Nephron progenitor cell (in vitro differentiated cells): Measurements from ENCODE around the gene ATRNL1.
A peak's percentile ranks its signal among the peaks of the same experiment; 100 is the strongest.

Source experiments
- DNase-seq: peaks from one replicate; pipeline ENCODE4 v3.0.0; 2021
- H3K27ac Mint-ChIP-seq: 2 replicates; pipeline ENCODE4 v1.8.0; 2021; ENCODE audit warnings: mild to moderate bottlenecking, moderate library complexity, mixed read lengths
- H3K27me3 Mint-ChIP-seq: 2 replicates; pipeline ENCODE4 v1.8.0; 2021; ENCODE audit warnings: mild to moderate bottlenecking, low read depth, mixed read lengths; ENCODE audit not compliant: poor library complexity
- H3K36me3 Mint-ChIP-seq: 2 replicates; pipeline ENCODE4 v1.8.0; 2021; ENCODE audit warnings: low read depth, mixed read lengths
- H3K4me1 Mint-ChIP-seq: 2 replicates; pipeline ENCODE4 v1.8.0; 2021; ENCODE audit warnings: mixed read lengths
- H3K4me3 Mint-ChIP-seq: 2 replicates; pipeline ENCODE4 v1.8.0; 2021; ENCODE audit warnings: mild to moderate bottlenecking, moderate library complexity, mixed read lengths
- H3K9me3 Mint-ChIP-seq: 2 replicates; pipeline ENCODE4 v1.8.0; 2021; ENCODE audit warnings: mild to moderate bottlenecking, moderate library complexity, mixed read lengths
- TF ChIP-seq, protein P1 (sequence below): fragments of 200-600 bp; sonication (generic); IDR thresholded peaks from 2 replicates; pipeline ENCODE4 v1.5.0; 2021; ENCODE audit warnings: antibody characterized with exemption

Gene ATRNL1

DNA sequence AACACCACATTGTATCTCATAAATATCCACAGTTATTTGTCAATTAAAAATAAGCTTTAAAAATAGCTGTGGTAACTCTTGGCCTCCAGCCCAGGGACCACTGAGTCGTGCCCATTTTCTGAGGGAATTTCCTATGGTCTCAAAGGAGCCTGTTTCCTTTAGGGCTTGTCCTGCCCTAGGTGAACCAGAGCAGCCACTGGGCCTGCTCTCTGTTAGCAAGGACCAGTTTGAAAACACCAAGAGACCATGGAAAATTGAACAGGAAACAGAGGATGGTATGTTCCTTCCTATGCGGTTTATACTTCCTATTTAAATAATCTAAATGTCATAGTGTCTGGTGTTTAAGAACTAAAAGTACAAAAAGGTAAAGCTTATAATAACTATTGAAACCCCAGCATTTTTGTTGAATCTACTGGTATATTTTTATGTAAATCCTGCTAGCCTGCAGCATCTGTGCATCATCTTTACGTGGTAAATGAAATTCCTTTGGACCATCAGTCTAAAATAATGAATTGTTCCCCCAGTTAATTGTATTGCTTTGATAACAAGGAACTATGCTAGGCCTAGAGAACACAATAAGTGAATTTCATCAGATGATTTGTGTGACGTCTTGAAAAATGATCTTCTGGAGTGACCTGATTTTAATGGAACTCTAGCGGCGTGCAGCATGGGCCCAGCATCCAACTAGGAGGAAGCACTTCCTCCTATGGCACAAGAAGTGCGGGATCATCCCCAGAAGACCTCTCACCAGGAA lies 846.1 kb downstream of the ATRNL1 start:
- H3K36me3 Mint-ChIP-seq = peaks cover 4% of the 10 kb centered on the region
- peaks cover 5% of the 10 kb centered on the region for H3K9me3 Mint-ChIP-seq
- no peak for DNase-seq
- no peak overlapping the region for H3K4me3 Mint-ChIP-seq
- no peak overlapping the region for H3K27ac Mint-ChIP-seq
- TF ChIP-seq, protein P1, sequence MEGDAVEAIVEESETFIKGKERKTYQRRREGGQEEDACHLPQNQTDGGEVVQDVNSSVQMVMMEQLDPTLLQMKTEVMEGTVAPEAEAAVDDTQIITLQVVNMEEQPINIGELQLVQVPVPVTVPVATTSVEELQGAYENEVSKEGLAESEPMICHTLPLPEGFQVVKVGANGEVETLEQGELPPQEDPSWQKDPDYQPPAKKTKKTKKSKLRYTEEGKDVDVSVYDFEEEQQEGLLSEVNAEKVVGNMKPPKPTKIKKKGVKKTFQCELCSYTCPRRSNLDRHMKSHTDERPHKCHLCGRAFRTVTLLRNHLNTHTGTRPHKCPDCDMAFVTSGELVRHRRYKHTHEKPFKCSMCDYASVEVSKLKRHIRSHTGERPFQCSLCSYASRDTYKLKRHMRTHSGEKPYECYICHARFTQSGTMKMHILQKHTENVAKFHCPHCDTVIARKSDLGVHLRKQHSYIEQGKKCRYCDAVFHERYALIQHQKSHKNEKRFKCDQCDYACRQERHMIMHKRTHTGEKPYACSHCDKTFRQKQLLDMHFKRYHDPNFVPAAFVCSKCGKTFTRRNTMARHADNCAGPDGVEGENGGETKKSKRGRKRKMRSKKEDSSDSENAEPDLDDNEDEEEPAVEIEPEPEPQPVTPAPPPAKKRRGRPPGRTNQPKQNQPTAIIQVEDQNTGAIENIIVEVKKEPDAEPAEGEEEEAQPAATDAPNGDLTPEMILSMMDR = no peak
- H3K27me3 Mint-ChIP-seq = no peaks in the 10 kb centered on the region
- peaks cover 18% of the 10 kb centered on the region for H3K4me1 Mint-ChIP-seq

DNA sequence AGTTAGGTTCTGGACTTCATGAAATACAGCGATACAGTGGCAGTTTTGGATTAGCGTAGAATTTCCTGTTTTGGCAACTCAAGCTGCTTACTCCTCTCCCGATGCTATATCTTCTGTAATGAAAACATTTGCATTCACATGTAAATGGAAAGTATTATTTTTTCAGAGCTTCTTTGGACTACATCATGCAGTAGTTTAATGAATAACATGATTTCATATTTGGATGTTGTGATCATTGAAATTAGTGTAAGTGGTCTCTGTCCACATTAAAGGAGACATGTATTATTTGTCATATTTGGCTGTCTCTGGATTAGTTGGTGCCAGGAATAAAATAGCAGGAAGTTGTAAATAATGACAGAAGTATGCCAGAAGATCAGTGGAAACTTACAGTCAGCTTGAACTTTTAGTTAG lies 848.2 kb downstream of the ATRNL1 start:
- no peaks in the 10 kb centered on the region for H3K27me3 Mint-ChIP-seq
- H3K9me3 Mint-ChIP-seq = peaks cover 5% of the 10 kb centered on the region
- TF ChIP-seq, protein P1 = no peak
- H3K27ac Mint-ChIP-seq = no peak overlapping the region
- DNase-seq = no peak
- no peak overlapping the region for H3K4me3 Mint-ChIP-seq
- peaks cover 18% of the 10 kb centered on the region for H3K4me1 Mint-ChIP-seq
- peaks cover 4% of the 10 kb centered on the region for H3K36me3 Mint-ChIP-seq

DNA sequence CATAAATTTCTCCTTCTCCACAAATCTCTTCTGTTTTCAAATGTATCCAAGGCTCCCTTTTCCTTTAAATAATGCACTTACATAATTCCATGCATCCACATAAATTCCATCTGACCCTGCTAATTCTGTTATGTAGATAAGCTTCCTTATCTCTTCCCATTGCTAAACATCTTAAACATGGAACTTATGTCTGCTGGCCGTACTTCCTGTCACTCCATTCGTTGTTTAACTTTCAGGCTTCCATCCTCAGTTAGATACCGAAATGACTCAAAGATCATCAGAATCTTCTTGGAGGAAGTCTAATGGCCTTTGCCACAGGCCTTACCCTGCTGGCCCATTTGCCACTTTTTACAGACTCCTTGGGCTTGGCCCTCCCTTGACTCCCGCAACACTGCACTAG lies 848.9 kb downstream of the ATRNL1 start:
- peaks cover 4% of the 10 kb centered on the region for H3K36me3 Mint-ChIP-seq
- H3K27me3 Mint-ChIP-seq = no peaks in the 10 kb centered on the region
- H3K27ac Mint-ChIP-seq = no peak overlapping the region
- H3K9me3 Mint-ChIP-seq = peaks cover 5% of the 10 kb centered on the region
- peaks cover 14% of the 10 kb centered on the region for H3K4me1 Mint-ChIP-seq
- no peak for DNase-seq
- H3K4me3 Mint-ChIP-seq = no peak overlapping the region
- TF ChIP-seq, protein P1 = no peak

DNA sequence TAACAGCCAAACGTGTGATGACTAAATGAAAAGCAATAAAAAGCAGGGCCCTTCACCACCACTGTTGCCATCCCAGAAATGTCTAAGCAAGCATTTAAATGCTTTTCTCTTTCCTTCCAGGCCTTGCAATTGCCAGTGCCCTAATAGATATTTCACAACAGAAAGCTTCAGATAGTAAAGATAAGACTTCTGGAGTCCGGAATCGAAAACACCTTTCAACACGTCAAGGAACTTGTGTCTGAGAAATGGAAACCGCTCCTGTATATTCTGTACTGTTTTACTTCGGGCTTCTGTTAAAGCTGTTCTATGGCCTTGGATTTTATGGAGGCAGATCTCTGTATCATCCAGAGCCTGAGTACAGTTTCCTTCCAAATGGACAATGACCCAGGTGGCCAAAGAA lies 851.4 kb downstream of the ATRNL1 start:
- Mint-ChIP-seq H3K4me3 (no peak overlapping the region), H3K27ac (no peak overlapping the region), H3K36me3 (peaks cover 3% of the 10 kb centered on the region), H3K4me1 (peaks cover 11% of the 10 kb centered on the region), H3K27me3 (no peaks in the 10 kb centered on the region), H3K9me3 (peaks cover 4% of the 10 kb centered on the region)
- TF ChIP-seq, protein P1 = no peak
- no peak for DNase-seq

DNA sequence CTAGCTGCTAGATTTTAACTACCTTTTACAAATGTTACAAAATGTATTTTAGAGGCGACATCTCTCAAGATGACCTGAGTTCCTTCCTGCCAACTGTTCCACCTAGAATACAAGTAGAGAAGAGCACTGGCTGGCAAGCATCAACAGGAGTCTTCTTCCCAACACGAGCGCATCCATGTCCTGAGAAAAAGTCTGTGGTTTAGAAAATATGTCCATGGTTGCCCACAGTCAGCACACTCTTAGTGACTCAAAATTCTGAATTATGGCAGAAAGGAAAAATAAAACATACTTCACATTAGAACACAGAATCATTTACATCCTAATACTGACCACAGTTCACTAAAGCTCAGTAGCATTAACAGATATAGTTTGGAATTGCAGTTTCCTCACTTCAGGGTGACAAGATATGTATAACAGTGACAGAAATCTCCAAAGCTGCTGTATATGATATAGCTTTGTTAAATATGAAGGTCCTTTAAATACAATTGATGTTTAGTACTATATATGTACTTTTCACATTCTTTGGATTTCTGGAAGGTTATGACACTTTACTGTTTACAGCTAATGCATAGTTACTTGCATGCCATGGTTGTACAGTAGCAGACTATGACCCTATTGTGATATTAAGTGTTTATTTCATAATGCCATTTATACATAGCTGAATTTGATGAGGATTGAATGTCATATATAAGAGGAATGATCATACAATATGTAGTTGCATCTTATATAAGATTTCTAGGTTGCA lies 852.7 kb downstream of the ATRNL1 start:
- no peak overlapping the region for H3K4me3 Mint-ChIP-seq
- no peaks in the 10 kb centered on the region for H3K36me3 Mint-ChIP-seq
- no peaks in the 10 kb centered on the region for H3K9me3 Mint-ChIP-seq
- no peak for DNase-seq
- H3K27ac Mint-ChIP-seq = peak overlapping the region; percentile 5
- no peaks in the 10 kb centered on the region for H3K27me3 Mint-ChIP-seq
- H3K4me1 Mint-ChIP-seq = peaks cover 21% of the 10 kb centered on the region
- TF ChIP-seq, protein P1 = no peak
